Brain microvascular endothelial cell (primary cell): ENCODE measurements around the gene ARRDC2.

ENCODE experiments used
- DNase-seq: peaks from one replicate; pipeline ENCODE4 v3.0.0-alpha.2; 2020
- H3K27ac ChIP-seq: fragments of 250-450 bp; sonication (Bioruptor Pico); 2 replicates; pipeline ENCODE4 v1.5.1; 2020; ENCODE audit warnings: mild to moderate bottlenecking, moderate library complexity
- H3K27me3 ChIP-seq: fragments of 250-450 bp; sonication (Bioruptor Pico); replicated peaks from 2 replicates; pipeline ENCODE4 v1.5.1; 2020; ENCODE audit warnings: mild to moderate bottlenecking
- H3K36me3 ChIP-seq: fragments of 250-450 bp; sonication (Bioruptor Pico); replicated peaks from 2 replicates; pipeline ENCODE4 v1.5.1; 2020; ENCODE audit warnings: mild to moderate bottlenecking
- H3K4me3 ChIP-seq: 2 replicates; pipeline ENCODE4 v1.5.1; 2011; ENCODE audit warnings: low read depth, mild to moderate bottlenecking, control low read depth, low read length, moderate library complexity
- in situ Hi-C: cut with HindIII; loops from 2 replicates; pipeline ENCODE4 v1.10.0; 2017; ENCODE audit warnings: low sequenced_read_pairs, low pct_ligation_motif_present
- TF ChIP-seq, protein P1 (sequence below): IDR thresholded peaks from 2 replicates; pipeline ENCODE4 v1.5.1; 2011; ENCODE audit warnings: low read depth, mild to moderate bottlenecking, moderate library complexity, low read length, control low read depth, inconsistent platforms; ENCODE audit errors: missing control alignments

The ARRDC2 gene

DNA sequence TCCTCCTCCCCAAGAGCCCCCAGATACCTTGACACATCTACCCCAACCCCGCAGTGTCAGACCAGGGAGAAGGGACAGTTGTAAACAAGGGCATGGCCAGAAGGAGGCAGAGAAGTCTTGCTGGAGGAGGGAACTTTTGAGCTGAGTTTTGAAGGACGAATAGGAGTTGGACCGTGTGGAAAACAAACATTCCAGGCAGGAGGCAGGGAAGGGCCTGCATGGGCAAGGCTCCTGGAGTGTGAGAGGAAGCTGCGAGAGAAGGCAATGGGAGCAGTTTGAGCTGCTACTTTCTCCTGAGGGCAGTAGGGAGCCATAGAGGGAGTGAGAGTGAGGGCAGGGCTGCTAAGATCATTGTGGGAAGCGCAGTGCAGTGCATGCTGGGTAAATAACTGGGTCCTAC, 55.5 kb downstream of the ARRDC2 start:
- H3K27ac ChIP-seq = no peak overlapping the region
- no peak overlapping the region for H3K4me3 ChIP-seq
- no peaks in the 10 kb centered on the region for H3K27me3 ChIP-seq
- DNase-seq = no peak
- H3K36me3 ChIP-seq = no peaks in the 10 kb centered on the region
- TF ChIP-seq, protein P1, sequence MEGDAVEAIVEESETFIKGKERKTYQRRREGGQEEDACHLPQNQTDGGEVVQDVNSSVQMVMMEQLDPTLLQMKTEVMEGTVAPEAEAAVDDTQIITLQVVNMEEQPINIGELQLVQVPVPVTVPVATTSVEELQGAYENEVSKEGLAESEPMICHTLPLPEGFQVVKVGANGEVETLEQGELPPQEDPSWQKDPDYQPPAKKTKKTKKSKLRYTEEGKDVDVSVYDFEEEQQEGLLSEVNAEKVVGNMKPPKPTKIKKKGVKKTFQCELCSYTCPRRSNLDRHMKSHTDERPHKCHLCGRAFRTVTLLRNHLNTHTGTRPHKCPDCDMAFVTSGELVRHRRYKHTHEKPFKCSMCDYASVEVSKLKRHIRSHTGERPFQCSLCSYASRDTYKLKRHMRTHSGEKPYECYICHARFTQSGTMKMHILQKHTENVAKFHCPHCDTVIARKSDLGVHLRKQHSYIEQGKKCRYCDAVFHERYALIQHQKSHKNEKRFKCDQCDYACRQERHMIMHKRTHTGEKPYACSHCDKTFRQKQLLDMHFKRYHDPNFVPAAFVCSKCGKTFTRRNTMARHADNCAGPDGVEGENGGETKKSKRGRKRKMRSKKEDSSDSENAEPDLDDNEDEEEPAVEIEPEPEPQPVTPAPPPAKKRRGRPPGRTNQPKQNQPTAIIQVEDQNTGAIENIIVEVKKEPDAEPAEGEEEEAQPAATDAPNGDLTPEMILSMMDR = peak; percentile 47
- in situ Hi-C loops = no loop called here
